ENCODE data around the gene TMEM170B. TPM values are rescaled to one million over a fixed set of nuclear protein-coding genes. Genes with fewer than 3 reads are reported as not detected.
"Not testable (repeated sequence)": the region's sequence is repeated elsewhere in the genome, so short reads cannot be mapped to it uniquely, and the experiment has no call there.

TMEM170B gene
- total RNA-seq, 1 donor from 2014 or later, result 5.4 TPM

DNA sequence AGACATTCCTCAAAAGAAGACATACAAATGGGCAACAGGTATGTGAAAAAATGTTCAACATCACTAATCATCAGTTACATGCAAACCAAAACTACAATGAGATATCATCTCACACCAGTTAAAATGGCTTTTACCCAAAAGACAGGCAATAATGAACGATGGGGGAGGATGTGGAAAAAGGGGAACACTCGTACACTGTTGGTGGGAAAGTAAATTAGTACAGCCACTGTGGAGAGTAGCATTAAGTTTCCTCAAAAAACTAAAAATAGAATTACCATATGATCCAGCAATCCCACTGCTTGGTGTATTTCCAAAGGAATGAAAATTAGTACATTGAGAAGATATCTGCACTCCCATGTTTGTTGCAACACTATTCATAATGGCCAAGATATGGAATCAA is 8.6 kb upstream of the TMEM170B start:
- no peak for DNase-seq (ENCODE audit: low read depth, low spot score)

DNA sequence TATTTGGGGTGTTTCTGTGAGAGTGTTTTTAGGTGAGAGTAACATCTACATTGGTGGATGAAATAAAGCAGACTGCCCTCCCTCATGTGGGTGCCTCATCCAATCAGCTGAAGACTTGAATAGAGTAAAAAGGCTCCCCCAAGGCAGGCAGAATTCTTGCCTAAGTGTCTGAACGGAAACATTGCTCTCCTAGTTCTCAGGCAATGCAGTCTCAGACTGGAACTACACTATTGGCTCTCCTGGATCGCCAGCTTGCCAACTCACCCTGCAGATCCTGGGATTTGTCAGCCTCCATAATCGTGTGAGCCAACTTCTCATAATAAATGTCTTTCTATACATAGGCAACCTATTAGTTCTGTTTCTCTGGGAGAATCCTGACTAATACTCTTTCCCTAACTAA is 5.5 kb upstream of the TMEM170B start:
- DNase-seq (ENCODE audit: low read depth, low spot score), result no peak

DNA sequence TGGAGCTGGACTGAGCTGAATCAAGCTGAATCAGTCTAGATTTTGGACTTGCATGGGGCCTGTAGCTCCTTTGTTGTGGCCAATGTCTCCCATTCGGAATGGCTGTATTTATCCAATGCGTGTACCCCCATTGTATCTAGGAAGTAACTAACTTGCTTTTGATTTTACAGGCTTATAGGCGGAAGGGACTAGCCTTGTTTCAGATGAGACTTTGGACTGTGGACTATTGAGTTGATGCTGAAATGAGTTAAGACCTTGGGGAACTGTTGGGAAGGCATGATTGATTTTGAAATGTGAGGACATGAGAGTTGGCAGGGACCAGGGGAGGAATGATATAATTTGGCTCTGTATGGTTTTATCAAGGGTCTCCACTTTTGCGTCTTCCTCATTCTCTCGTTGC is 3.0 kb upstream of the TMEM170B start:
- no peak for DNase-seq (ENCODE audit: low read depth, low spot score)

DNA sequence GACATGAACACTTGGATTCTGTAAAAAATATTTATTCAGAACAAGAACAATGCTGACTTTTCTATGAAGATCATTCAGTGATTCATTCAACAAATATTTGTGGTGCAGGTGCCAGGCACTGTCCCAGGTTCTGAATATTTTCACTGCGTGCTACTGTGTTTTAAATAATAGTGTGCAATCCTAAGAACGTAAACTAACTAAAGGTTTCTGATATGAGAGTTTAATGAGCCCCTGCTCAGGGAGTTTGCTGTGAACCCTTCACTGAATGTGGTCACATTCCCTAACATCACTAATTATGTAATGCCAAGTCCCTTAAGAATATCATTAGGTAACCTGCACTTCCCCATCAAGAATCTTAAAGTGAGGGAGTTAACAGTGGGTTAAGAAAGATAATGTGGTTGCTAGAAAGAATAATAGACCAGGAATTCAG is 1.7 kb upstream of the TMEM170B start:
- DNase-seq (ENCODE audit: low read depth, low spot score), result peak; percentile 63

DNA sequence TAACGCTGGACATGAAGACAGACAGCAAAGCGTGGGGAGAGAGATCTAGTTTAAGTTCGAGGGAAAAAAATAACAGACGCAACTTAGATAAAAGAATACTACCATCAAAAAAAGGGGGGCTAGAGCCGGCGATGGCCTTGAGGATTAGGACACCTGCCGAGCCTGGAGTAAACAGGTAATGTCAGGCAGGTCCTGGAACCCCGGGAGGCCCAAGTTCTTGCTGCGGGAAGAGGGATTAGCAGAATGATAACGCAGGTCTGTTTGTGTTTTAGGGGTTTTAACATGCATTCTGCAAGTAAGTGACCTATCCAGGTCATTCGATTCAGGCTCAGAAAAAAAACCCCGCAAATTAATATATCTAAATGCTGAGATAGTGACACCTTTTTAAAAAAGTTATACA is 754 bp upstream of the TMEM170B start:
- DNase-seq (ENCODE audit: low read depth, low spot score), result no peak

DNA sequence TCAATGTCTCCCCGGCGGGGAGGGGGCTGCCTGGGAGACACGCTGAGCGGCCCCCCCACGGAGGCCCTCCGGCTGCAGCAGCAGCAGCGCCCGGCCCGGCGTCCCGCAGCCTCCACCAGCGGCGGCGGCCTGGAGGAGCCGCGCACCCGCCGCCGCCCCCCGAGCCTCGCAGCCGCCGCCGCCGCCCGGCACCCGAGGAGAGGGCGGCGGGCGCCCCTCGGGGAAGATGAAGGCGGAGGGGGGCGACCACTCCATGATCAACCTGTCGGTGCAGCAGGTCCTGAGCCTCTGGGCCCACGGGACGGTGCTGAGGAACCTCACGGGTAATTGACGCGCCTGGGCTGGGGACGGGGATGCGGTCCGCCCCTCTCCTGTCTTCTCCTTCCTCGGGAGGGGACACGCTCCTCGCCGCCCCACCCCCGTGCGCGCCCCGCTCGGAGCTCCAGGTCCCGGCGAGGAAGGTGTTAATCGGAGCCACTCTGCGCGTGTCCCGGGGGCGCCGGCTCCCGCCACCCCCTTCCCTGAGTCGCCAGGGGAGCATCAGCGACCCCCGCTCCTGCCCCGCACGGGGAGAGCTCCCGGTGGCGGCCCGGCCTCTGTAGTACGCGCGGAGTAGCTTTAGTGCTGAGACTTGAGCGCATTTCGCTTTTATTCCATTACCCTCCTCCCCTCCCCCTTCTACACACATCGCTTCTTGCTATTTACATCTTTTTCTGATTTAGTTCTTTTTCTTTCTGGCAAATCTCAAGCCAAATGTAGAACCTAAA is 686 bp downstream of the TMEM170B start:
- DNase-seq (ENCODE audit: low read depth, low spot score), result no peak

DNA sequence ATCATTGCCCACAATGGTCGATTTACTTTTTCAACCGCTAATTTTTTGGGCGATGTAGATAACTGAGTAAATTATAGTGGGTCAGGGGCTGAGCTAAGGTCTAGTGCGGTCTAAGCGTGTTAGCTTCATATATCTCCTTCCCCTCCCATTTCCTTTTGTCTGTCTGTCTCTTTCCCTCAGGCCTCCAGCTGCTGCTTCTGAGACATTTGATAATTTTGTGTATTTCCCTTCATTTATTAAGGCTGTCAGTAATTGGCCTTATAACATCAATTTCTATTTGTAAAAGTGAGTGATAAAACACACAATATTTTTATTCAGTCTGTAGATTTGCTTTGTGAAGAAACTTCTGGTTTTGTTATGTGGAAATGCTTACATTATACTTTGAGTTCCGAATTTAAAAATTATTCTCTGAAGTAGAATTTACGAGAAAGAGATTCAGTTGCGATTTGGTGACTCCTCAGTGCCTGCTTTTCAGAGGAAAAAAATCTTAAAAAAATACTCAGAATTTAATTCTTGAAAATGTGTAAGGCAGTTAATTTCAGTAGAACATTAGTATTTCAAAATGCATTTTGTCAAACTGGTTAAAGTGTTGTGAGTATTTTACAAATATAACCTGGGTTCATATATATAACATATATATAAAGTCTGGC is 1.4 kb downstream of the TMEM170B start:
- DNase-seq (ENCODE audit: low read depth, low spot score), result no peak

DNA sequence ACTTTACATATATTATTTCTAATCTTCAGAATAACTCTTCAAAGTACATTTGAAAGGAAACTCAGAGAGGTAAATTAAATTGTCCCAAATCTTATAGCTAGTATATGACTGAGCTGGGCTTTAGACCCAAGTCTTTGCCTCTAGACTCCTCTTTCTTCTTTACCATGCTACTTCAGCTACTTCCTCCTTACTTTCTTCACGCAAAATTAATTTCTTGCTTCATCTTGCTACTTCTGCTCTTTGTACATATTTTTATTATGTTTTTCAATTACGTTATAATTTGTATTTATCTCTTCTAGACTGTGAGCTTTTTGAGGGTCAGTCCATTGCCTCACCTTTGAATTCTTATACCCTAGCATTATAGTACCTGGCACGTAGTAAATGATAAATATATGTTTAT is 5.3 kb downstream of the TMEM170B start:
- no peak for DNase-seq (ENCODE audit: low read depth, low spot score)

DNA sequence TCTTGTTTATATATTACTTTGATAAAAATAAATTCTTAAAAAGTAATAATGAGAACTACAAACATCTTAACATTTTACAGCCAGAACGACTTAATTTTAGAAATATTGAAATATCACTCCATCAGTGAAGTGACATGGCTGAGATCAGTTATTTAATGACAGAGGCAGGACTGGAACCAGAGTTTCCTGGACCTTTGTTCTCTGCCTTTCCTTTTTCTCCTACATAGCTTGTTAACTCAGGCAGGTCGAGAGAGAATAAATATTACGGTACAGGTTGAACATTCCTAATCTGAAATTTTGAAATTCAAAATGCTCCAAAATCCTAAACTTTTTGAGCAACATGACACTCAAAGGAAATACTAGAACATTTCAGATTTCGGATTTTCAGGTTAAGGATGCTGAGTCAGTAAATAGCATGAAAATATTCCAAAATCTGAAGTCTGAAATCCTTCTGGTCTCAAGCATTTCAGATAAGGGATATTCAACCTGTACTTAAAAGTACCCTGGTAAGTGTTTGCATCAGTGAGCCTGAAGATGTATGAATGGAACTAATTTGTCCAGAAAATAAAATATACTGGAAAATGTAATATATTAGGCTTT is 6.5 kb downstream of the TMEM170B start:
- no peak for DNase-seq (ENCODE audit: low read depth, low spot score)

DNA sequence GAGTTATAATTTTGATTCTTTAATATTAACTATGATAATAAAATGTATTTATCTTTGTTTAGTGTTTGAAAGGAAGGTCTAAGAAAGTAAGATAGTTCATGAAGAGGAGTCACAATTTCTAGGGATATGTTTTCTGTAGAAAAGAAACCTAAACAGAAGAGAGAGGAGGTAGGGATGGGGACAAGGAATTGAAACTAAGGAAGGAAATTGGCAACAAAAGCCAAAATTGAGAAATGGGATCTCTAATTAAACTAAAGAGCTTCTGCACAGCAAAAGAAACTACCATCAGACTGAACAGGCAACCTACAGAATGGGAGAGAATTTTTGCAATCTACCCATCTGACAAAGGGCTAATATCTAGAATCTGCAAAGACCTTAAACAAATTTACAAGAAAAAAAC is 10.3 kb downstream of the TMEM170B start:
- DNase-seq (ENCODE audit: low read depth, low spot score), result not testable (repeated sequence)

DNA sequence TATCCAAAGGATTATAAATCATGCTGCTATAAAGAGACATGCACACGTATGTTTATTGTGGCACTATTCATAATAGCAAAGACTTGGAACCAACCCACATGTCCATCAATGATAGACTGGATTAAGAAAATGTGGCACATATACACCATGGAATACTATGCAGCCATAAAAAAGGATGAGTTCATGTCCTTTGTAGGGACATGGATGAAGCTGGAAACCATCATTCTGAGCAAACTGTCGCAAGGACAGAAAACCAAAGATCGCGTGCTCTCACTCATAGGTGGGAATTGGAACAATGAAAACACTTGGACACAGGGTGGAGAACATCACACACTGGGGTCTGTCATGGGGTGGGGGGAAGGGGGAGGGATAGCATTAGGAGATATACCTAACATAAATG is 11.0 kb downstream of the TMEM170B start:
- not testable (repeated sequence) for DNase-seq (ENCODE audit: low read depth, low spot score)

DNA sequence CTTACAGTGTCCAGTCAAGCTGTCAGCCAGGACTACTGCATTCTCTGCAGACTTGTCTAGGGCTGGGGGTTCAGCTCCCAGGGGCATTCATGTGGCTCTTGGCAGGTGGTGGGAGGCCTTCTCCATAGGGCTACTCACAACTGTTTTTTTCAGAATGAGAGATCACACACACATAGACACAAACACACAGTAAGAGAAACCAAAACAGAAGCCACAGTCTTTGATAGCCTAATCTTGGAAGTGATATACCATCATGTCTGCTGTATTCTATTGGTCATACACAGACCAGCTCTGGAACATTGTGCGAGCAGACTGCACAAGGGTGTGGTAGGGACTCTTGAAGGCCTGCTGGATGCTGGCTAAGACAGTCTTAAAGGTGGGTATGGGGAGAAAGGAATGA is 13.5 kb downstream of the TMEM170B start:
- no peak for DNase-seq (ENCODE audit: low read depth, low spot score)

DNA sequence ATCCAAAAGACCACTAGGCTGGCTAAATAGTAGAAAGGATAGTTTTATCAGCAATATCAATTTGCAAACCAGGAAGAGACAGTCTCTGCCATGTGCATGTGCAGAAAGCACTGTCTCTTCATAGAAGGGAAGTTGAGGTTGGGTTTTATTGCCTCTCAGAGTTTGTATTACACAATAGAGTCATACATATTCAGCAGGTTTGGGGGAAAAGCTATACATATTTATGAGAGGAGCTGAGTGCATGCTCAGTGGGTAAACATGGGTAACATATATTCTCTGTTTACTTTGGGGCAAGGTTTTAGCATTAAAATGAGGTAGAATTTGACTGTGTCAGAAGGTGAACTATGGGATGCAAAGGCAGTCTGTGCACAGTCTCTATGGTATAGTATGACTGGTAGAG is 14.9 kb downstream of the TMEM170B start:
- no peak for DNase-seq (ENCODE audit: low read depth, low spot score)

DNA sequence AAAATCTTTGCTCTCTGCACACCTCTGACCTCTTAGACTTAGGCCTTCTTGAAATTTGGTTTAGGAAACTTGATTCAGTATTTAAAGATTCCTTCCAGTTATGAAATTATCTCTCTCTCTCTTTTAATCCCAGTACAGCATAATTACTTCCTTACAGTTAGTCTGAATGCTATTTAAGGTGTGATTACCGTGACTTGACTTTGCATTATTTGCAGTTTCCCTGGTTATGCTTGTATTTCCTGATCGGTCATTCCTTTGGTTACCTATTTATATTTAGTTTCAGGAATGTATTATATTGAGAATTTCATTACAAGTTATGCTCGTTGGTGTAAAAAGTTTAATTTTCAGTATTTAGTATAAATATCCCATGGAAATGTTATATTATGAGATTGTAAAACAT is 16.3 kb downstream of the TMEM170B start:
- no peak for DNase-seq (ENCODE audit: low read depth, low spot score)

DNA sequence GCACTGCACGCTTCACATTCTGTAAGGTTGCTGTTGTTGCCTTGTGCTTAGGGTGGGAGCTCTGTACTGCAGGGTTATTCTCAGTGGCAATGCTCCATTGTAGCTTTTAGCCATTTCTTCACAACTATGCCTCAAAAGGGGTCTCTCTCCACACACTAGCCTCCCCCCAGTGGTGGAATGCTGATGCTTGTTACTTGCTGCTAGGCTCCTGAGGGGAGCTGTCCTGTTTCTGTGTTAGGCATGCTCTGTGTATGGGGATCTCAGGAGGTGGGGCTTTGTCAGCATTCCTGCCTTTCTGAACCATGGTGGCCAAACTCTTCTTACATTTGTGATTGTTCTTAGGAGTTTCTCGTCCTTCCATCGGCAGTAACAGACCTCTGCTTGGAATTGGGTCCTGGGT is 18.8 kb downstream of the TMEM170B start:
- DNase-seq (ENCODE audit: low read depth, low spot score), result no peak

DNA sequence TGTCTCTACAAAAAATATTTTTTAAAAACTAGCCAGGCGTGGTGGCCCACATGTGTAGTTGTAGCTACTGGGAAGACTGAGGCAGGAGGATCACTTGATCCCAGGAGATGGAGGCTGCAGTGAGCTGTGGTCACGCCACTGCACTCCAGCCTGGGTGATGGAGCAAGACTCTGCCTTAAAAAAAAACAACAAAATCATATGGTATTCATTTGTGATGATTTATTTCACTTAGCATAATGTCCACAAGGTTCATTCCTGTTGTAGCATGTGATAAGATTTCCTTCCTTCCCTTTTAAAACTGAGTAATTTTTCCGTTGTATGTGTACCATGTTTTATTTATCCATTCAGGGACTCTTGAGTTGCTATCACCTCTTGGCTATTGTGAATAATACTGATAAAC is 26.2 kb downstream of the TMEM170B start:
- no peak for DNase-seq (ENCODE audit: low read depth, low spot score)

DNA sequence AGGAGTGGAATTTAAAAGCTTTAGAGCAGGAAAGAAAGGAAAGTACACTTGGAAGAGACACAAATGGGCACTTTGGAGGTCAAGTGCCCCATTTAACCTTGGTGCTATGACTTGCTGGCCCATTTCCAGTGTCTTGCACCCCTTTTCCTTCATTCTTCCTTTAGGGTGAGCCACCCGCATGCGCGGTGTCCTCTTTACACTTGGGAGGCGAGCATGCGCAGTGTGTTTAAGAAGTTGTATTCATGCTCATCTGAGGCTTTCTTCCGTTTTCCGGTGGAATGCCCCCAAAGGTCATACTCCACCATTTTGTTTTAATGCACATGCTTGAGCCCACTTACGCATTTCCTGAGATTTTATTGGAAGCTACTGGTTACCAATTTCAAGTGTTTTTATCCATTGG is 29.1 kb downstream of the TMEM170B start:
- no peak for DNase-seq (ENCODE audit: low read depth, low spot score)

DNA sequence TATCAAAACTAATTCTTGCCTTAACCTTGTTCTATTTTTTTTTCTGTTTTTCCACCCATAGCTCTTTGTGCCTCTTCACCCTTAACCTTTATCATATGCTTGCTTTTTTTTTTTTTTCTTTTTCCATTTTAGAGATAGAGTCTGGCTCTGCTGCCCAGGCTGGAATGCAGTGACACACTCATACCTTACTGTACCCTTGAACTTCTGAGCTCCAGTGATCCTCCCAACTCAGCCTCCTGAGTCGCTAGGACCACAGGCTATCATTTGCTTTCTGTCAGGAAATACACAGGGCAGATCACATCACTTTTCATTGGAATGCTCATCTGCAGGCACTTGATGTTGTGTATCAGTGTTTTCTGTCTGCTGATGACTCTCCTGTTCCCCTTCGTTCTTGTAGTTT is 33.5 kb downstream of the TMEM170B start:
- no peak for DNase-seq (ENCODE audit: low read depth, low spot score)

DNA sequence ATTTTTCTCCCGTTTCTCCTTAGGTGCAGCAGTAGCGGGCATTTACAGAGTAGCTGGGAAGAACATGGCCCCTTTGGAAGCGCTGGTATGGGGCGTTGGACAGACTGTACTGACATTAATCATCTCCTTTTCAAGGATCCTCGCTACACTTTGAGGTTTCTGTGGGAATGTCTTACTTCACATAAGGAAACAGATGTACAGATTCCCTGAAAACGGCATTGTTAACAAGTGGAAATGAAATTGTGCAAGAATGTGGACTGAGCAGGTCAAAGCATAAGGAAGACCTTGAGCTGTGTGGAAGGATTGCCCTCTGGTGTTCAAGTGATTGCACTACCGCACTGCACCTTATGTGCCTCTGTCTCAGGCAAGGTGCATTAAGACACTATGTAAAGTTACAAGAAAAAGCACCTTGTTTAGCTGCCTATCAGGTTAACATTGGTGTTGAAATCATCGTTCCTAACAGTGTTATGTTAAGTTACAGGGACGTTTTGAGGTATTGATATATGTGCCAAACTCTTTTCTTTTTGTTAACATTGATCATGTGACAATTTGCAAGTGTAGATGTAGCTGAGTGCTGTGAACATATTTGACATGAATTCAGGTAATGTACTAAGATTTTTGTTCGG is 38.0 kb downstream of the TMEM170B start:
- peak; percentile 72 for DNase-seq (ENCODE audit: low read depth, low spot score)

DNA sequence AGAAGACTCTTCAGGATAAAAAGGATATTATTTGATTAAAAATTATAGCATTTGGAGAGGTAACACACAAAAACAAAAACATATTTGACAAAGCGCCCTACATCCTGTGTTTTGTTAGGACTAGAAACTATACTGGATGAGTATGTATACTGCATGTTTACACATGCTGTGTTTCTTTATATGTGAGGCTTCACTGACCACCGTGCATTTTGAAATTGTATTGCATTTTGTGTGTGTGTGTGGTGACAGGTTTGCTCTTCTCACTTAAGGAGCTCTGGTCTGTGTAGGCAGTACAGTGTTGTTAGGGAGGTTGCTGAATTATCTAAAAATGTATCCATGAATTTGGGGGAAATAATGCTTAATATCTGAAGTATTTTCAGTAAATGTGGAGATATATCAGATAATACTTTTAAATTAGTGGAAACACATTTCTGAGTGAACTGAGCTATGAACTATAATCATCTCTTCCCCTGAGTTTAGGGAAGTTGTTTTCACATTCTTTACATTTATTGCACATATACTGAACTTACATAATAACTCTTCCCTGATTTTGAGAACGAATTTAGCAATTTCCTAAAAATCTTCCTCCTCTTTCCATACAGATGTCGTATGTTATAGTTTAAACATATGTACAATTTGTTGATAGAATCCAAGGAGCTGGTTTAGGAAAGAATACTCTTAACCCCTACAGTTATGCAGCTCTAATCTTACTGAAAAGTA is 43.3 kb downstream of the TMEM170B start:
- no peak for DNase-seq (ENCODE audit: low read depth, low spot score)

DNA sequence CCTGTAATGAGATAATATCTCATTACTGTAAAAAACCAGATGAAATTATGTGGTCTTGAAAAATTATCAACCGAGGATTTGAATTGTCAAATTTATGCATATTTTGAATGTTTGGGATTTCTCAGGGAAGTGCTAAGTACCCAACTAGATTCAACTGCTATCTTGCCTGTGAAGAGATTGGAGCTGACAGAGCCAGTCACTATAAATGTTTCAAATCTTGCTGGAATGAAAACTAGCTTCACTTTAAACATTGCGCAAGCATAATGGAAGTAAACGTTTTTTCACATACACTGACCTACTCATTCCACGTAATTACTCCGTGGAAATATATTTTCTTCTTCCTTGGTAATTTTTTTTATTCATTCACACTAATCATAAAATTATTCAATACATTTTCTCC is 46.7 kb downstream of the TMEM170B start:
- DNase-seq (ENCODE audit: low read depth, low spot score), result no peak
